Measurements from ENCODE around the gene EFEMP2. TPM values are rescaled to one million over a fixed set of nuclear protein-coding genes. Genes with fewer than 3 reads are reported as not detected.

The EFEMP2 gene
- total RNA-seq, 1 donor, result 94.8 TPM

DNA sequence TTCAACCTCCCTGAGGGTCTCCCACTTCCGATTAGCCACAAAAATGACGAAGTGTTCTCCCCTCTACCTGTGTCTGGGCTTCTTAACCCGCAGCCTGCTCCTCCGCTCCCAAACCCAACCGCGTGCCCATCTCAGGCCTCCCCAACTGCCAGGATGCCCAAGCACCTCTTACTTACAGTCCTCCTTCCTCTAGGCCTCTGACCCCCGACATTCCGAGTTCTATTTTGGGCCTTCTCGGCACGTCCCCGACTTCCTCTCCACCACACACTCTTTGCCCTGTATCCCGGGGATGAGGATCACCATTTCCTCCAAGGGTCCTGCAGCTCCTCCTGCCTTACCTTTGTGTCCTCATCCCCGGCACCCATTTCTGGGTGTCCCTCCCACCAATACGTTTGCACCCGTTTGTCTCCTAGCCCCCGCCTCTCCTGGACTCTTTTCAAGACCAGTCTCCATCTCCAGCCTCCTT, 12.8 kb downstream of the EFEMP2 start:
- peaks cover 45% of the 10 kb centered on the region for H3K4me1 ChIP-seq (ENCODE audit: insufficient read depth, low read length)
- DNase-seq (ENCODE audit: insufficient read length, low spot score, missing footprints), result peak; percentile 90
- H4K20me1 ChIP-seq (ENCODE audit: insufficient read depth, low read length), result peaks cover 30% of the 10 kb centered on the region
- H3K9me3 ChIP-seq (ENCODE audit: low read depth, low read length), result no peaks in the 10 kb centered on the region
- peak overlapping the region; percentile 82 for H3K27ac ChIP-seq (ENCODE audit: low read depth, low read length)
- H3K36me3 ChIP-seq (ENCODE audit: insufficient read depth, low read length), result peaks cover 50% of the 10 kb centered on the region
- TF ChIP-seq, protein P1, sequence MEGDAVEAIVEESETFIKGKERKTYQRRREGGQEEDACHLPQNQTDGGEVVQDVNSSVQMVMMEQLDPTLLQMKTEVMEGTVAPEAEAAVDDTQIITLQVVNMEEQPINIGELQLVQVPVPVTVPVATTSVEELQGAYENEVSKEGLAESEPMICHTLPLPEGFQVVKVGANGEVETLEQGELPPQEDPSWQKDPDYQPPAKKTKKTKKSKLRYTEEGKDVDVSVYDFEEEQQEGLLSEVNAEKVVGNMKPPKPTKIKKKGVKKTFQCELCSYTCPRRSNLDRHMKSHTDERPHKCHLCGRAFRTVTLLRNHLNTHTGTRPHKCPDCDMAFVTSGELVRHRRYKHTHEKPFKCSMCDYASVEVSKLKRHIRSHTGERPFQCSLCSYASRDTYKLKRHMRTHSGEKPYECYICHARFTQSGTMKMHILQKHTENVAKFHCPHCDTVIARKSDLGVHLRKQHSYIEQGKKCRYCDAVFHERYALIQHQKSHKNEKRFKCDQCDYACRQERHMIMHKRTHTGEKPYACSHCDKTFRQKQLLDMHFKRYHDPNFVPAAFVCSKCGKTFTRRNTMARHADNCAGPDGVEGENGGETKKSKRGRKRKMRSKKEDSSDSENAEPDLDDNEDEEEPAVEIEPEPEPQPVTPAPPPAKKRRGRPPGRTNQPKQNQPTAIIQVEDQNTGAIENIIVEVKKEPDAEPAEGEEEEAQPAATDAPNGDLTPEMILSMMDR (IDR thresholded peaks at IDR 0.05; ENCODE audit: extremely low read depth, low read depth, low read length), result no peak
- H3K4me2 ChIP-seq (ENCODE audit: insufficient read depth, low read length), result peak overlapping the region; percentile 99
- peak overlapping the region; percentile 36 for H2AFZ ChIP-seq (ENCODE audit: low read length)
- H3K4me3 ChIP-seq (ENCODE audit: insufficient read depth, low read length), result peak overlapping the region; percentile 99
- H3K79me2 ChIP-seq (ENCODE audit: insufficient read depth, low read length), result peaks cover 65% of the 10 kb centered on the region
- H3K27me3 ChIP-seq (ENCODE audit: insufficient read depth, low read length), result no peaks in the 10 kb centered on the region

DNA sequence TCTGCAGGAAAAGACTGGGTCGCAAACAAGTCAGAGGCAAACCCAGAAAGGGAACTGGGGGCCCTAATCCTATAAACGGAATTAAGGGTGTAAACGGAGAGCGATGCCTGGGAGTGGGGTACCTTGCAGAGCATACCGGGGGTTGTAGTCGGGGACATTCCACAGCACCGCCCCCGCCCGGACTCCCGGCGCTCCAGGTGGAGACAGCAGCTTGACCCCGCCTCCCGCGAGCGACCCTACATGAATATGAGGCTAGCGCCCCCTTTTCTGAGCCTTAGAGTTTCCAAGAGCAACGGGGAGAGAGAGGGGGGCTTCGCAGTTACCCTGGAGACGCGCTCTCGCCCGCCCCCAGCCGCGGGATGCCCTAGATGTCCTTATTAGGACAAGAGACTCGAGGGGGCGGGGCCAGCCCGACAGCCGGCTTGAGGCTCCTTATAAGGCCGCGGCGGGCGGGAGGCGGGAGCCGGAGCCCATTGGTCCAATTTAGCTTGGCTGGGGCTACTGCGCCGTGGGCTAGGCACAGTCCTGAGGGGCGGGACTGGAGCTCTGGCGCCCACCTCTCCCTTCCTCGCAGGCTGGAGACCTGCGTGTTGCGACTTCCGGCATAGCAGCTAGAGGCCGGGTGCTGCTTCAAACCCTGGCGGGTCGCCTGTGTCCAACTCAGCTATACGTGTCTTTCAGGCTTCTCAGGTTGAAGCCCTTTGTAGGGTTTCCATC, 13.3 kb downstream of the EFEMP2 start:
- H3K79me2 ChIP-seq (ENCODE audit: insufficient read depth, low read length), result peaks cover 67% of the 10 kb centered on the region
- peak overlapping the region; percentile 64 for H2AFZ ChIP-seq (ENCODE audit: low read length)
- DNase-seq (ENCODE audit: insufficient read length, low spot score, missing footprints), result peak; percentile 99

DNA sequence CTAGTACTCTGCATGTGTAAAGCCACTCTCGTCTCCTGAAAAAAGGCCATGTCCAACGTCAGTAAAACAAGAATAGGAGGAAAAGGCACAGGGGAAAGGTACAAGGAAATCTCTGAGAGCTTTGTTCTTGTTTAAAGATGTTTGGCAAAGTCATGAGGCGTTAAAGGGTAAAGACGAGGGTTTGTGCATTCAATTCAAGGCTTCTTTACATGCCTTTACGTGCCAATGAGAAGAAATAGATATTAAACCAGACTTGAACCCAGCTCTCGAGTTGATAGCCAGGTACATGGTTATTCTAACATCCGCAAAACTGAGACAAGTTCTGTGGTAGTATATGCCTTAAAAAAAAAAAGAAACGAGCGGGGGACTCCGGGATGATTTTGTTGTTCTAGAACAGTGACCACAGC, 13.9 kb downstream of the EFEMP2 start:
- Histone ChIP-seq H3K4me1 (ENCODE audit: insufficient read depth, low read length) (peaks cover 45% of the 10 kb centered on the region), H3K9me3 (ENCODE audit: low read depth, low read length) (no peaks in the 10 kb centered on the region), H2AFZ (ENCODE audit: low read length) (peak overlapping the region; percentile 69), H3K36me3 (ENCODE audit: insufficient read depth, low read length) (peaks cover 50% of the 10 kb centered on the region), H3K79me2 (ENCODE audit: insufficient read depth, low read length) (peaks cover 72% of the 10 kb centered on the region), H3K27ac (ENCODE audit: low read depth, low read length) (peak overlapping the region; percentile 82), H3K4me2 (ENCODE audit: insufficient read depth, low read length) (peak overlapping the region; percentile 99), H3K27me3 (ENCODE audit: insufficient read depth, low read length) (no peaks in the 10 kb centered on the region), H4K20me1 (ENCODE audit: insufficient read depth, low read length) (peaks cover 41% of the 10 kb centered on the region), H3K4me3 (ENCODE audit: insufficient read depth, low read length) (peak overlapping the region; percentile 99)
- TF ChIP-seq, protein P1 (IDR thresholded peaks at IDR 0.05; ENCODE audit: extremely low read depth, low read depth, low read length), result no peak
- DNase-seq (ENCODE audit: insufficient read length, low spot score, missing footprints), result no peak

More for the DNA sequence above, 13.3 kb downstream of the EFEMP2 start:
- peaks cover 45% of the 10 kb centered on the region for H3K4me1 ChIP-seq (ENCODE audit: insufficient read depth, low read length)
- peaks cover 36% of the 10 kb centered on the region for H4K20me1 ChIP-seq (ENCODE audit: insufficient read depth, low read length)
- H3K27ac ChIP-seq (ENCODE audit: low read depth, low read length), result peak overlapping the region; percentile 82
- peak overlapping the region; percentile 99 for H3K4me3 ChIP-seq (ENCODE audit: insufficient read depth, low read length)
- H3K4me2 ChIP-seq (ENCODE audit: insufficient read depth, low read length), result peak overlapping the region; percentile 99
- no peaks in the 10 kb centered on the region for H3K9me3 ChIP-seq (ENCODE audit: low read depth, low read length)
- TF ChIP-seq, protein P1 (IDR thresholded peaks at IDR 0.05; ENCODE audit: extremely low read depth, low read depth, low read length), result no peak
- H3K27me3 ChIP-seq (ENCODE audit: insufficient read depth, low read length), result no peaks in the 10 kb centered on the region
- H3K36me3 ChIP-seq (ENCODE audit: insufficient read depth, low read length), result peaks cover 50% of the 10 kb centered on the region
